GM18517 (cell line): ENCODE measurements around the gene CSPG4.
"Not testable (repeated sequence)": the region's sequence is repeated elsewhere in the genome, so short reads cannot be mapped to it uniquely, and the experiment has no call there.

ENCODE experiments used
- ATAC-seq: cut with Tn5 transposase; IDR thresholded peaks from one replicate; pipeline ENCODE4 v1.9.1; 2021; ENCODE audit warnings: mild to moderate bottlenecking, moderate library complexity; ENCODE audit not compliant: unreplicated experiment

CSPG4 gene

GRCh38 chr15:75689429-75689828 lies 23.2 kb downstream of the CSPG4 start:
- ATAC-seq = not testable (repeated sequence)

DNA sequence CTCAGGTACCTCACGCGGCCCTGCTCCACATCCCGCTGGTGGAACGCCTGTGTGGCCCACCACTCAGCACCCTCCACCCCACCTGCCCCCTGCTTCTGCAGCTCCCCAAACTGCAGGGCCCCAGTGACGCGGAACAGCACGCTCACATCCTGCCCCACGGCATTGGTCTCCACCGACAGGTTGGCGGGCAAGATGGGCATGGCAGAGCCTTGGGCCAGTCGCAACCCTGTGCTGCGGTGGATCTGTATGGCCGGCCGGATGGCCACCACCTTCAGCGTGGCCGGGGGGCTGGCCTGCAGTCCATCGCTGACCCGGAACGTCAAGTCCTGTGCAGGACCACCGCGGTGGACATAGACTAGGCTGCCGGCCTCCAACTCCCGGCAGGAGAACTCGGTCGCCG lies 23.8 kb downstream of the CSPG4 start:
- no peak for ATAC-seq

DNA sequence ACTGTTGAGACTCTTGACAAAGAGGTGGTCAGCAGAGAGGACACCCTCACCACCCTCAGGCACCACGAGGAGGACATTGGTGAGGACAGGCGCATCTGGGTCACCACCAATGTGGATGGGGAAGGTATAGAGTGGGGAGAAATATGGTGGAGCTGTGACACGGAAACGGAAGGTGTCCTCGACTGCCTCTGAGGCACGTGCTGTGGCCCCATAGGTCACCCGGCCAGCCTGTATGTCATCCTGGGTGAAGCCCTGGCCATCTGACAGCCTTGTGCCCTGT lies 24.4 kb downstream of the CSPG4 start:
- no peak for ATAC-seq

- no peak for ATAC-seq
Observed at GRCh38 chr15:75687486-75688277, 25.0 kb downstream of the CSPG4 start.

DNA sequence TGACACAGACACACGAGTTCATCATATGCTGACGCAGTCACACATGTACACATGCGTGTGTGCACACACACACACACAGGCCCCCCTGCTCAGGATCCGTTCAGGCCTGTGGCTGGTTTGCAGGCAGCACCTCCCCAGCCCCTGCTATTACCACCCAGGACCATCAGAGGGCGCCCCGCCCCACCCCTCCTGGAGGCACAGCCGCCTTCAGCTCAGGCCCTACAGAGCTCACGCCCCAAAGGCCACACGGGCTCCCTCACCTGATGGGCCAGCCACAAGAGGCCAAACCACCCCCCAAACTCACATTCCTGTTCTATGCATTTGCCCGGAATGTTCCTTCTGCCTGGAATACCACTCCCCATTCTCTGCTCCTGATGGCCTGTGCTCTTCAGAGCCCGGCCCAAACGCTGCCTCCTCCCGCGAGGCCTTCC lies 26.4 kb downstream of the CSPG4 start:
- ATAC-seq = not testable (repeated sequence)

GRCh38 chr15:75685195-75685594 lies 27.5 kb downstream of the CSPG4 start:
- no peak for ATAC-seq

DNA sequence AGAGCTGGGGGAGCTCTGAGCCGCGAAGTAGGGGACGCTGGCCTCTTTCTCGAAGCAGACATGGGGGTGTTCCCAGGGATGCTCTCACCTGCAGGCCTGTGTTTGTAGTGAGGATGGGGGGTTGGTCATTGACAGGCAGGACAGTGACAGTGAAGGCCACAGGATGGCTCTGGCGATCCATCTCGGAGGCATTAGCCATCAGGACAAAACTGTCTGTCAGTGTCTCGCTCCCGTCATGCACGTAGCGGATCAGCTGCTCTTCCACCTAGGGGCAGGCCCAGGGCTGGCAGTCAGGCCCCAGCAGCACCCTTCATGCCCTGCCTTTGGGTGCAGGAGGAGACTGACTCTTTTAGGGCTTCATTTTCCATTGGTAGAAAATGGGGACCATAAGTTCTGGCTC lies 28.0 kb downstream of the CSPG4 start:
- ATAC-seq = no peak

GRCh38 chr15:75683646-75684312 lies 28.9 kb downstream of the CSPG4 start:
- ATAC-seq = not testable (repeated sequence)

DNA sequence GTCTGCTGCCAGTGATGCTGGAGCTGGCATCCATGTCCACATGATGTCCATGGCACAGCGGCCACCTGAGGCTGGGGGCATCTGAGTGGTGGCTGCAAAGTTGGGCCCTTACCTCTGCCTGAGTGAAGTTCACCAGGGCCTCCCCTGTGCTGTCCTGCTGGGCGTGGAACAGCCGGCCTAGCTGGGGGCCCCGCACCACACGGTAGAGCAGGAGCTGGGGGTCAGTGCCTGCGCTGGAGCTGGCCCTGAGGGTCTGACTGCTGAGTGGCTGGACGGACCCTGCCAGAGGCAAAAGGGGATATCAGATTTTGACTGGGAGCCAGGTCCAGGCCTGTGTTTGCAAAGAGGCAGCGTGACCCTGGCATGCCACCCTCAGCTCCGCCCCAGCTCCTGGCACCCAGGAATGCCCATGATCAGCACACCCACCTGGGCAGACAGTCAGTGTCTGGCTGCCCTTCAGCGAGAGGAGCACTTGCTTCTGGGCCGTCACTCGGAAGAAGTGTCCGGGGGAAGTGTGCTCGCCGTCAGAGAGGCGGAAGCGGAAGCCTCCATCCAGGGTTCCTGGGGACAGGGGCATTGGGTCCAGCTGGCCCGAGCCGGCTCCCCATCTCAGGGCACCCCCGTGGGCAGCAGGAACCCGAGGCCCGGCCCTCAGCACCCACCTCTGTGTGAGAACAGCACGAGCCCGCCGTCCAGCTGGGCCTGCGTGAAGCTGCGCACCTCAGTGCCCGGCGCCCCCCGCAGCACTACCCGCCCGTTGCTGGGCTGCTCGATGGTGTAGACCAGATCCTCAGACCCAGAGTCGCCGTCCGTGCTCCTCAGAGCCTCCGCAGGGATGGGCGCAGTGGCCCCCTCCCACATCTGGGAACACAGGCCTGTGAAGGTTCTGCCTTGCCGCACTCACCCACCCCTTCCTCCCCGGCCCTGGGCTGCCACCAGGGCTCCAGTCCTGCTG lies 30.2 kb downstream of the CSPG4 start:
- no peak for ATAC-seq

DNA sequence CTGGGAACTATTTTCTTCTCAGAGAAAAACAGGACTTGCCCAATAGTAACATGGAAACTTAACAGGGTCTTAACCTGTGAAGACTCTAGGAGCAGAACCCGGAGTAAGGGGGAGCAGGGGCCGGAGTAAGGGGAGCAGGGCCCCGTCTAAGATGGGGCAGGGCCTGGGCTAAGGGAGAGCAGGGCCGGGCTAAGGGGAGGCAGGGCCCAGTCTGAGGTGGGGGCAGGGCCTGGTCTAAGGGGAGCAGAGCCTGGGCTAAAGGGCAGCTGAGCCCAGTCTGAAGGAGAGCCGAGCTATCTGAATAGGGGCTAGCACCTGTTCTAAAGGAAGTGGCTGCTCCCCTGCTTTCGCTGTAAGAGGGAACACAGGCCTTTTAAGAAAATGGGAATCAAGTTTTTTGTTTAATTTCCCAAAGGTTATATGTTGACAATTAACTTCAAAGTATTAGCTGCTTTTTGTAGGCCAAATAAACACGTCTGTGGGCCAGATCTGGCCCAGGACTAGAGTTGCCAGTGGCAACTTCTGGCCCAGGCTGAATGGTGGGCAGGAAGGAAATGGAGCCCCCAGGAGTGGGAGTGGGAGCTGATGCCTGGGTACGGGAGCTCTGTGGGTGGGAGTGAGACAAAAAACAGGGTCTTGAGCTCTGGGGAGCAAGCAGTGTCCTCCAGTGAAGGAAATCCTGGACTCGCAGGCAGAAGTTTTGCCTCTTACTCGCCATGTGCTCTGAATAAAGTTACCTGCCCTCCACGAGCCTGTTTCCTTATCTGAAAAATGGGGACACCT lies 32.5 kb downstream of the CSPG4 start:
- ATAC-seq = no peak

DNA sequence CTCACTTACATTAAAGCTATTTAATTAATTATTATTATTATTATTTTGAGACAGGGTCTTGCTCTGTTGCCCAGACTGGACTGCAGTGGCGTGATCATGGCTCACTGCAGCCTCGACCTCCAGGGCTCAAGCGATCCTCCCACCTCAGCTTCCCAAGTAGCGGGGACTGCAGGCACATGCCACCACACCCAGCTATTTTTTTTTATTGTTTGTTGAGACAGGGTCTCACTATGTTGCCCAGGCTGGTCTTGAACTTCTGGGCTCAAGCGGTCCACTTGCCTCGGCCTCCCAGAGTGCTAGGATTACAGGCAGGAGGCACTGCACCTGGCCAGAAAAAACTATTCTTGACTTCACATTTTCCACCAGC lies 34.3 kb downstream of the CSPG4 start:
- not testable (repeated sequence) for ATAC-seq

- ATAC-seq = no peak
Observed at GRCh38 chr15:75677465-75678323, 35.0 kb downstream of the CSPG4 start.

DNA sequence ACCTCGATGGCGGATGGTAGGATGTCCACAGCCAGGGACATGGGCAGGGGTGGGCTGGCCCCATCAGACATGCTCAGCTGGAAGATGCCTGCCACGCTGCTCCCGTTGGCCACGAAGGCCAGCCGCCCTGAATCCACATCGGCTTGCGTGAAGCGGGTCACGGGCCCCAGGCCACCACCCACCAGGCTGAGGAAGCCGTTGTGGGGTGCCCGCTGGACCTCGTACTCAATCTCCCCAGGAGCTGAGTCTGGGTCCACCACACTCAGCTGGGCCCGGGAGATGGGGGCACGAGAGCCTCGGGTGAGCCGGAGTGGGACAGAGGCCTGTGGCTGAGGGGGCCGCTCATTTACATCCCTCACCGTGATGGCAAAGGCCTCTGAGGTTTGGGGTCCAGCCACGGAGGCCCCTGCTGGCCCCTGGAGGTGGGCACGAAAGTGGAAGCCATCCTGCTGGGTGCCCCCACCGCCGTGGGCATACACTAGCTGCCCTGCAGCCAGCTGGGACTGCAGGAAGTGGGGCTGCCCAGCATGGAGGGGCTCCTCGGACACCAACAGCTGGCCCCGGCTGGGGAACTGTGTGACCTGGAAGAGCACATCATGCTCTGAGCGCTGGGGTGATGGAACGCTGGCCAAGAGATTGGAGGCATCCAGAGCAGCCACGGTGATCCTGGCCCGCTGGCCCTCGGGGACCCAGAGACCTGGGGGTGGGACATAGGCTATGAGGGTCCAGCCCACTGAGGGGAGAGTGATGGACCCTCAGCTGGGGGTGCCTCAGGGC lies 35.8 kb downstream of the CSPG4 start:
- no peak for ATAC-seq

- no peak for ATAC-seq
Observed at GRCh38 chr15:75675579-75676404, 36.9 kb downstream of the CSPG4 start.

GRCh38 chr15:75674366-75674765 lies 38.3 kb downstream of the CSPG4 start:
- ATAC-seq = no peak

DNA sequence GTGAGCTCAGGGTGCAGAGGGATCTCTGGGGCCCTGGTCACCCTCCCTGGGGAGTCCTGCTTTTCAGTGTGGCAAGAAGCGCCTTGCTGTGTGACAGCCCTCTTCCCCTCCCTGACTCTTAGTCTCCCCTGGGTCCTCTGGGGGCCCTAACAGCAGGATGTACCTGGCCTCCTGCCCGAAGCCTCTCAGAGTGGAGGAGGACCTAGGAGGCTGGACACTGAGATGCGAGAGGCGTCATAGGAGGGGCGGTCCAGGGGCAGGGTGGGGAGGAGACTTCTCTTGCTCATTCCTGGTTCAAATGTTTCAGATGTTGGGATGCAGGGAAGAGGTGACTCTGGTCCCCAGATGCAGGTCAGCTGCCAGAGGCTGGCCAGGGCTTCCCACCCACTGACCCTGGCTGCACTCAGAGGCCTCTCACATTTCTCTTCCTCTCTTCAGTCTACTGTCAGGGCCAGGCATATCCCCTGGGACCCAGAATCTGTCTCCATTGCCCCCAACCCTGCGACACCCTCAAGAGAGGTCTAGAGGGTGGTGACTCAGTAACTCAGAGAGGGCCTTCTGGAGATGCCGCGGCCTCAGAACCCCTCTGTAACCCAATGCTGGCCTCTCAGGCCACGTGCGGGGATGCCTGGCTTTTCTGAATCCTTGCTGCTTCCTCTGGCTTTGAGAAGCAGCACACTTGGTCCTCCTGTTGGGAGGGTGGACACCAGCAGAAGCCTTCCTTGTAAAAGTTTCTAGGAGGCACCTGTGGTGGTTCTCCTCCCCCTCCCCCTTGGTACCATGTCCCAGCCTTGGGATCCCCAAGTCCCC lies 39.0 kb downstream of the CSPG4 start:
- no peak for ATAC-seq

DNA sequence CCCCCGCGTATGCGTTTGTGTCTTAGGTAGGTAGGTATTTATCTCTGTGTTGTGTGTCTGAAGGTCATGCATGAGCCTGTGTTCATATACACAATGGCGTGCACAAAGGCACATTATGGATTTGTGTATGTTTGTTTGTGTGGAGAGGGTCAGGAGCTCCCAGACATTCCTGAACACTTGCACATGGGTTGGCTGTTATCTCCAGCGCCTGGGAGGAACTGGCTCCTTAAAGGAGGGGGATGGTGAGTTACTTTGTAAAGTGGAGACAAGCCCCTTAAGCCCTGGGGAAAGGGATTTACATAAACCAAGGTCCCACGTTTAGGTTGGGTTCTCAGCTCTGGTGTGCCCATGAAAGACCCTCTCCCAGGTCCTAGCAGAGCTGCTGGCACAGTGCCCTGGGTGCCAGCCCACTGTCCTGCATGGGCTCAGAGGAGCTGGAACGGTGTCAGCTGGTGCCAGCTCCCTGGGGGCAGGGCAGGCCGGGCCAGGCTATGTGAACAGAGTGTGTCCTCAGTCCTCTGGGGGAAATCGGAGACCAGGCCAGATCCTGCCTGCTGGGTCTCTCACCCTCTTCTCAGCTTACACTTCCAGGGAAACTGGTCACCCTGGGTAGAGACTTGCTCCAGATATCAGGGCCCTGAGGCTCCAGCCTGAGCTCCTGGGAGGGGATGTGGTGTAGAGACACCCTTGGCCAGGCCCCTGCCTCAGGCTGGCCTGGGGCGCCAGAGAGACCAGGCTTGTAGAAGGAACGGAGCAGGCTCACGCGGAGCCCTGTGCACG lies 39.8 kb downstream of the CSPG4 start:
- no peak for ATAC-seq
